ENCODE results near the gene TRIM37. TPM values are rescaled to one million over a fixed set of nuclear protein-coding genes. Genes with fewer than 3 reads are reported as not detected.

The TRIM37 gene
- total and polyA plus RNA-seq, 2 of the 8 experiments (the other 6 are each of a cell fraction or from before 2014, with no cell fraction given): 38.2 to 57.0 TPM

- Histone ChIP-seq H3K4ac (replicated peaks; ENCODE audit: insufficient read length, low read depth, low read length) (no peak overlapping the region), H3K36me3 (ENCODE audit: control insufficient read depth in 2 of 4, insufficient read depth in 4 of 4, low read length in 3 of 4) (no peaks in the 10 kb centered on the region; a peak in 1 of 8 replicates), H3K4me2 (ENCODE audit: insufficient read depth in 1 of 2, low read depth in 2 of 2, low read length in 2 of 2) (no peak overlapping the region), H2BK12ac (ENCODE audit: low read depth, low read length) (no peak overlapping the region), H3K4me3 (ENCODE audit: extremely low read depth in 1 of 4, insufficient read depth in 2 of 4, low read depth in 3 of 4, low read length in 4 of 4) (no peak overlapping the region), H4K20me1 (replicated peaks in 1 of 2; ENCODE audit: control insufficient read depth in 1 of 2, insufficient read depth in 2 of 2, low read length in 2 of 2) (no peaks in the 10 kb centered on the region), H3K27ac (ENCODE audit: low read depth, low read length) (no peak overlapping the region), H3K79me1 (ENCODE audit: low read depth, low read length) (no peaks in the 10 kb centered on the region), H4K5ac (ENCODE audit: insufficient read length, low read depth, low read length) (no peak overlapping the region), H3K9me3 (ENCODE audit: insufficient read depth in 2 of 2, low read depth in 1 of 2, low read length in 1 of 2) (no peaks in the 10 kb centered on the region; a peak in 1 of 4 replicates), H3K9ac (replicated peaks in 1 of 4; ENCODE audit: extremely low read depth in 1 of 4, low read depth in 3 of 4, low read length in 3 of 4) (no peak overlapping the region), H2BK5ac (ENCODE audit: low read depth, low read length) (no peak overlapping the region), H2BK20ac (ENCODE audit: low read length) (no peak overlapping the region), H2AFZ (ENCODE audit: low read length) (no peak overlapping the region), H3K27me3 (replicated peaks in 1 of 4; ENCODE audit: control insufficient read depth in 3 of 4, extremely low read depth in 1 of 4, insufficient read depth in 3 of 4, low read length in 3 of 4) (no peaks in the 10 kb centered on the region), H2AK5ac (ENCODE audit: low read depth, low read length) (no peak overlapping the region), H3K79me2 (ENCODE audit: control insufficient read depth in 1 of 2, insufficient read depth in 2 of 2, low read length in 2 of 2) (no peaks in the 10 kb centered on the region), H3K18ac (ENCODE audit: extremely low read depth, low read length) (no peak overlapping the region), H3K23ac (ENCODE audit: insufficient read length) (no peak overlapping the region), H2BK15ac (ENCODE audit: low read length) (no peak overlapping the region), H4K91ac (replicated peaks; ENCODE audit: insufficient read length, low read length) (no peak overlapping the region), H2BK120ac (replicated peaks; ENCODE audit: low read depth, low read length) (no peak overlapping the region), H3K56ac (replicated peaks; ENCODE audit: insufficient read length, low read depth, low read length) (no peak overlapping the region), H3K23me2 (ENCODE audit: low read depth, low read length) (no peaks in the 10 kb centered on the region), H3K14ac (ENCODE audit: insufficient read length) (no peak overlapping the region), H3K4me1 (replicated peaks in 1 of 4; ENCODE audit: control insufficient read depth in 3 of 4, insufficient read depth in 4 of 4, low read length in 3 of 4) (no peaks in the 10 kb centered on the region), H4K8ac (ENCODE audit: extremely low read depth, insufficient read depth, low read length) (no peak overlapping the region)
- DNase-seq (ENCODE audit: low read depth in 1 of 2, low spot score in 2 of 2) (no peak), FAIRE-seq (no peak)
- 84% methylated on average over 2 of the region's 2 CpGs; no CpG with 5 or more reads in 1 of the 2 experiments for WGBS, 2 experiments (ENCODE audit: extremely low coverage in 1 of 2, insufficient coverage in 1 of 2, insufficient read length in 1 of 2, insufficient replicate concordance in 2 of 2, low coverage in 1 of 2, low lambda C conversion rate in 2 of 2, missing lambda C conversion rate in 1 of 2)
- ChIA-PET POLR2A (ENCODE audit: partially characterized antibody) (no interaction called here), CTCF (ENCODE audit: partially characterized antibody) (interaction anchor here (0.7 kb wide), 2 partner anchors 10 to 588 kb away, joined by 3 read pairs; no protein-coding TSS in a partner anchor)
- TF ChIP-seq CEBPB (IDR thresholded peaks at IDR 0.05; ENCODE audit: low read depth, low read length) (no peak), TEAD4 (IDR thresholded peaks at IDR 0.05; ENCODE audit: low read depth, low read length) (no peak), CTBP2 (IDR thresholded peaks at IDR 0.05; ENCODE audit: borderline replicate concordance, insufficient read depth, insufficient read length, low read length) (no peak), HDAC6 (IDR thresholded peaks at IDR 0.05; ENCODE audit: low read depth, low read length) (no peak), BCL11A (IDR thresholded peaks at IDR 0.05; ENCODE audit: low read depth in 2 of 2, low read length in 2 of 2) (no peak), YY1 (IDR thresholded peaks at IDR 0.05; ENCODE audit: low read depth, low read length) (no peak), NRF1 (IDR thresholded peaks at IDR 0.05; ENCODE audit: low read depth, low read length) (no peak), ATF3 (IDR thresholded peaks at IDR 0.05; ENCODE audit: insufficient read depth, low read depth, low read length) (no peak), SAP30 (IDR thresholded peaks at IDR 0.05; ENCODE audit: insufficient read depth, insufficient replicate concordance, low read length) (no peak), GABPA (IDR thresholded peaks at IDR 0.05; ENCODE audit: borderline replicate concordance, insufficient read depth, low read length) (no peak), CHD2 (IDR thresholded peaks at IDR 0.05; ENCODE audit: low read length) (no peak)
Measured at GRCh38 chr17:58956997-58957724, 149.5 kb downstream of the TRIM37 start.

Data from H1 (cell line).